ENCODE results near the gene SKAP2.

SKAP2 gene

GRCh38 chr7:26656735-26657134 is 207.7 kb downstream of the SKAP2 start:
- DNase-seq (ENCODE audit: low read depth): no peak
- TF ChIP-seq CTCF (IDR thresholded peaks at IDR 0.05; ENCODE audit: control insufficient read depth, insufficient read depth, low read depth, low read length, missing control alignments): no peak

GRCh38 chr7:26655781-26656180 is 208.6 kb downstream of the SKAP2 start:
- TF ChIP-seq CTCF (IDR thresholded peaks at IDR 0.05; ENCODE audit: control insufficient read depth, insufficient read depth, low read depth, low read length, missing control alignments): no peak
- no peak for DNase-seq (ENCODE audit: low read depth)
- H3K4me3 ChIP-seq (ENCODE audit: control insufficient read depth, low read depth, low read length): no peak overlapping the region

More at GRCh38 chr7:26656735-26657134, 207.7 kb downstream of the SKAP2 start:
- no peak overlapping the region for H3K4me3 ChIP-seq (ENCODE audit: control insufficient read depth, low read depth, low read length)

GRCh38 chr7:26653430-26654399 is 210.7 kb downstream of the SKAP2 start:
- no peak overlapping the region for H3K4me3 ChIP-seq (ENCODE audit: control insufficient read depth, low read depth, low read length)
- DNase-seq (ENCODE audit: low read depth): no peak
- no peak for TF ChIP-seq CTCF (IDR thresholded peaks at IDR 0.05; ENCODE audit: control insufficient read depth, insufficient read depth, low read depth, low read length, missing control alignments)

GRCh38 chr7:26652401-26653100 is 211.8 kb downstream of the SKAP2 start:
- TF ChIP-seq CTCF (IDR thresholded peaks at IDR 0.05; ENCODE audit: control insufficient read depth, insufficient read depth, low read depth, low read length, missing control alignments): no peak
- no peak for DNase-seq (ENCODE audit: low read depth)
- H3K4me3 ChIP-seq (ENCODE audit: control insufficient read depth, low read depth, low read length): no peak overlapping the region

GRCh38 chr7:26650103-26650502 is 214.3 kb downstream of the SKAP2 start:
- no peak for TF ChIP-seq CTCF (IDR thresholded peaks at IDR 0.05; ENCODE audit: control insufficient read depth, insufficient read depth, low read depth, low read length, missing control alignments)
- no peak overlapping the region for H3K4me3 ChIP-seq (ENCODE audit: control insufficient read depth, low read depth, low read length)
- DNase-seq (ENCODE audit: low read depth): no peak

GRCh38 chr7:26649388-26649787 is 215.0 kb downstream of the SKAP2 start:
- H3K4me3 ChIP-seq (ENCODE audit: control insufficient read depth, low read depth, low read length): no peak overlapping the region
- DNase-seq (ENCODE audit: low read depth): no peak
- no peak for TF ChIP-seq CTCF (IDR thresholded peaks at IDR 0.05; ENCODE audit: control insufficient read depth, insufficient read depth, low read depth, low read length, missing control alignments)
